ENCODE measurements around the gene GDF9. TPM values are rescaled to one million over a fixed set of nuclear protein-coding genes. Genes with fewer than 3 reads are reported as not detected.

The GDF9 gene
- total RNA-seq, 1 experiment from 2014 or later = 0.42 TPM

GRCh38 chr5:132871459-132872284 lies 5.4 kb upstream of the GDF9 start (continued):
- TF ChIP-seq NFYB (CRISPR knock-in tag; conservative IDR thresholded peaks at IDR 0.05; ENCODE audit: low read depth) = no peak
- TF ChIP-seq GRHL2 (CRISPR knock-in tag; IDR thresholded peaks at IDR 0.05; ENCODE audit: insufficient replicate concordance, severe bottlenecking) = no peak
- TF ChIP-seq CDX4 (CRISPR knock-in tag; IDR thresholded peaks at IDR 0.05; ENCODE audit: borderline replicate concordance) = no peak
- no peak for TF ChIP-seq ZNF121 (CRISPR knock-in tag; IDR thresholded peaks at IDR 0.05)
- no peak for TF ChIP-seq RORB (CRISPR knock-in tag; IDR thresholded peaks at IDR 0.05)
- no peak for TF ChIP-seq TEAD4 (CRISPR knock-in tag; IDR thresholded peaks at IDR 0.05)
- TF ChIP-seq ZBTB43 (CRISPR knock-in tag; IDR thresholded peaks at IDR 0.05) = no peak

GRCh38 chr5:132870801-132871200 lies 4.5 kb upstream of the GDF9 start:
- ChIA-PET POLR2A (no interaction called here), CTCF (interaction anchor here (1.8 kb wide), 1 partner anchor 51 kb away, joined by 7 read pairs; no protein-coding TSS in a partner anchor)
- H3K36me3 Mint-ChIP-seq = peaks cover 27% of the 10 kb centered on the region
- ATAC-seq (no peak), DNase-seq (ENCODE audit: low spot score) (no peak)
- H3K4me1 Mint-ChIP-seq = peaks cover 10% of the 10 kb centered on the region
- H3K27me3 Mint-ChIP-seq (ENCODE audit: low read depth) = no peaks in the 10 kb centered on the region
- peak overlapping the region; percentile 32; the same call in 1 of the 2 replicates for H3K27ac Mint-ChIP-seq
- no peaks in the 10 kb centered on the region for H3K9me3 Mint-ChIP-seq
- TF ChIP-seq ZSCAN18 (CRISPR knock-in tag; IDR thresholded peaks at IDR 0.05) = no peak
- no peak for TF ChIP-seq NR3C1 (CRISPR knock-in tag; conservative IDR thresholded peaks at IDR 0.05; ENCODE audit: low read depth)
- TF ChIP-seq ZNF121 (CRISPR knock-in tag; IDR thresholded peaks at IDR 0.05) = no peak
- no peak for TF ChIP-seq ZNF263 (CRISPR knock-in tag; IDR thresholded peaks at IDR 0.05; ENCODE audit: low read depth)
- TF ChIP-seq ESRRA (CRISPR knock-in tag; IDR thresholded peaks at IDR 0.05; ENCODE audit: borderline replicate concordance) = no peak
- no peak for TF ChIP-seq STAT6 (CRISPR knock-in tag; conservative IDR thresholded peaks at IDR 0.05; ENCODE audit: low read depth)
- TF ChIP-seq ZNF423 (CRISPR knock-in tag; IDR thresholded peaks at IDR 0.05) = no peak
- no peak for TF ChIP-seq ZNF425 (CRISPR knock-in tag; conservative IDR thresholded peaks at IDR 0.05)
- no peak for TF ChIP-seq ATF6 (CRISPR knock-in tag; IDR thresholded peaks at IDR 0.05)
- no peak for TF ChIP-seq IRF2 (CRISPR knock-in tag; IDR thresholded peaks at IDR 0.05; ENCODE audit: borderline replicate concordance, low read depth)
- no peak for TF ChIP-seq SP1 (CRISPR knock-in tag; conservative IDR thresholded peaks at IDR 0.05)
- no peak for TF ChIP-seq ZBTB21 (CRISPR knock-in tag; IDR thresholded peaks at IDR 0.05; ENCODE audit: borderline replicate concordance)
- no peak for TF ChIP-seq TP53 (CRISPR knock-in tag; IDR thresholded peaks at IDR 0.05)
- TF ChIP-seq GRHL2 (CRISPR knock-in tag; IDR thresholded peaks at IDR 0.05; ENCODE audit: insufficient replicate concordance, severe bottlenecking) = no peak
- TF ChIP-seq PRRX2 (CRISPR knock-in tag; IDR thresholded peaks at IDR 0.05) = no peak
- no peak for TF ChIP-seq MXD4 (CRISPR knock-in tag; IDR thresholded peaks at IDR 0.05; ENCODE audit: borderline replicate concordance)
- no peak for TF ChIP-seq TEAD4 (CRISPR knock-in tag; IDR thresholded peaks at IDR 0.05)
- TF ChIP-seq E2F1 (CRISPR knock-in tag; IDR thresholded peaks at IDR 0.05) = no peak
- no peak overlapping the region for H3K4me3 Mint-ChIP-seq
